ENCODE measurements around the gene ST3GAL4.

Gene ST3GAL4

DNA sequence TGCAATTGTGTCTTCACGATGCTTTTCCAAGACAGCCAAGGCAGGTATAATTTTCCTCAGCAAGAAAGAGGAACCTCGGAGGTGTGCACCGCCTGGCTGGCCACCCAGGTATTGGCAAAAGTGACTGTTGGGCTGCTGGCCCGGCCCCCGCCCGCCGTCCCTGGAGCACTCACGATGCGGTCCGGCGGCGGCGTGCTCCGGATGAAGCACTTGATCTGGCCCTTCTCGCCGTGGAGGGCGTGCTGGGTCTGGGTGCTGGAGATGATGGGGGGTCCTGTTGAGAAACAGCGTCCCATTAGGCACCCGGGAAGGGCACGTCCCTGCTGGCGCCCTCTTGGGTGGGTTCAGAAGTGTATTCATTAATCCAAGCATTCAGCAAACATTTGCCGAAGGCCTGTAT is 84.8 kb downstream of the ST3GAL4 start:
- ChIA-PET CTCF (interaction anchor here (0.5 to 2.5 kb wide), 20 partner anchors 11 to 1072 kb away, joined by 3 to 31 read pairs (median 4); no protein-coding TSS in a partner anchor), POLR2A (no interaction called here)
- TF ChIP-seq ZNF785 (tag by site-specific recombination; IDR thresholded peaks at IDR 0.05) (no peak), ZNF514 (tag by site-specific recombination; IDR thresholded peaks at IDR 0.05) (no peak), IKZF3 (tag by site-specific recombination; IDR thresholded peaks at IDR 0.05) (no peak), ZNF701 (tag by site-specific recombination; IDR thresholded peaks at IDR 0.05) (no peak), ZNF350 (tag by site-specific recombination; IDR thresholded peaks at IDR 0.05) (no peak), ZNF155 (tag by site-specific recombination; IDR thresholded peaks at IDR 0.05) (no peak), ZNF610 (tag by site-specific recombination; IDR thresholded peaks at IDR 0.05; ENCODE audit: borderline replicate concordance) (no peak), ZNF302 (tag by site-specific recombination; IDR thresholded peaks at IDR 0.05; ENCODE audit: low read depth) (no peak), OVOL3 (tag by site-specific recombination; IDR thresholded peaks at IDR 0.05) (no peak)
- Histone ChIP-seq H3K4me1 (ENCODE audit: control insufficient read depth, insufficient read depth, low read length) (no peaks in the 10 kb centered on the region), H3K9me3 (ENCODE audit: control insufficient read depth, insufficient read depth, low read depth, low read length) (no peaks in the 10 kb centered on the region), H3K36me3 (ENCODE audit: control insufficient read depth in 2 of 2, insufficient read depth in 1 of 2, low read length in 2 of 2) (no peaks in the 10 kb centered on the region), H3K4me3 (ENCODE audit: low read depth, low read length) (no peak overlapping the region), H3K27ac (ENCODE audit: extremely low read depth, low read depth, low read length) (no peak overlapping the region)

DNA sequence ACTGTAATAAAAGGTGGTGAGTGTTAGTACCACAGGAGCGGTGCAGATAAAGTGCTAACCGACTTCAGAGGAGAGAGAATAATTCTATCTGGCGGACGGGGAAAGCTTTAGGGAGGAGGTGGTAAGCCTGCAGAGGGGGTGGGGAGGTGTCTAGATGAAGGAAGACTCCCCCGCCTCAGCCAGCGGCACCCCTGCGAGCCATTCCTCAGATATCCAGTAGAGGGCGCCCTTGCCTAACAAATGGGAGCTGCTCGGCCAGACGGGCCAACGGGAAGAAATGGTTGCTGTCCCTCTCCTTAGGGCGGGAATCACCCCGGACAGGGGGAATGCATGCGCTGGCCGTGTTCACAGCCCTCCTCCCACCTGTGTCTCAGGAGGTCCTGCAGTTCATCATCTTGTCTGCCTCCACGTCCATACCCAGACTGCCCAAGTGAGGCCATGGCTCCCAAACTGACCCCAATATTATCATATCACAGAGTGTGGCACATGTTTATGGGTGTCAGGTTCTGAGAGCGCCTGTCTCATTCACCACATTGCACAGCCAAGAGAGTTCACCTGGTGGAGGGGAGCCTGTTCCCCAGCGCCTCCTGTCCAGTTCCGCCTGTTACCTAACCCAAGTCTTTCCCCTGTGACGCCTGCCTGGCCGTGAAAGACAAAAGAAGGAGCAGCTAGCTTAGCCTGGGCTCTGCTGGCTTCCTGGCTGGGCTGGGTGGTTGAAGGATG is 85.5 kb downstream of the ST3GAL4 start:
- CTCF ChIA-PET = interaction anchor here (0.5 to 2.5 kb wide), 32 partner anchors 9 to 1071 kb away, joined by 3 to 31 read pairs (median 4); no protein-coding TSS in a partner anchor
- Histone ChIP-seq H3K4me1 (ENCODE audit: control insufficient read depth, insufficient read depth, low read length) (no peaks in the 10 kb centered on the region), H3K36me3 (ENCODE audit: control insufficient read depth in 2 of 2, insufficient read depth in 1 of 2, low read length in 2 of 2) (no peaks in the 10 kb centered on the region), H3K4me3 (ENCODE audit: low read depth, low read length) (no peak overlapping the region), H3K9me3 (ENCODE audit: control insufficient read depth, insufficient read depth, low read depth, low read length) (no peaks in the 10 kb centered on the region), H3K27ac (ENCODE audit: extremely low read depth, low read depth, low read length) (no peak overlapping the region)
- POLR2A ChIA-PET = no interaction called here
- TF ChIP-seq ZNF366 (tag by site-specific recombination; conservative IDR thresholded peaks at IDR 0.05) (no peak), ZNF350 (tag by site-specific recombination; IDR thresholded peaks at IDR 0.05) (no peak), ZNF174 (tag by site-specific recombination; IDR thresholded peaks at IDR 0.05) (no peak), ZNF121 (tag by site-specific recombination; IDR thresholded peaks at IDR 0.05) (0 out of 2 replicates have a peak, but pooled peaks have one; percentile 45), ZNF341 (tag by site-specific recombination; IDR thresholded peaks at IDR 0.05; ENCODE audit: low read depth) (peak; percentile 77), ZNF404 (tag by site-specific recombination; IDR thresholded peaks at IDR 0.05) (no peak), ZBTB8A (tag by site-specific recombination; IDR thresholded peaks at IDR 0.05) (no peak), ZFHX2 (tag by site-specific recombination; conservative IDR thresholded peaks at IDR 0.05) (0 out of 2 replicates have a peak, but pooled peaks have one; percentile 23), ZFP41 (tag by site-specific recombination; IDR thresholded peaks at IDR 0.05; ENCODE audit: borderline replicate concordance) (no peak), ZNF560 (tag by site-specific recombination; IDR thresholded peaks at IDR 0.05; ENCODE audit: borderline replicate concordance) (no peak), ZNF24 (tag by site-specific recombination; IDR thresholded peaks at IDR 0.05) (no peak), ZNF302 (tag by site-specific recombination; IDR thresholded peaks at IDR 0.05; ENCODE audit: low read depth) (no peak), ZBTB17 (tag by site-specific recombination; IDR thresholded peaks at IDR 0.05) (peak; percentile 54), ZNF211 (tag by site-specific recombination; IDR thresholded peaks at IDR 0.05; ENCODE audit: low read depth) (no peak)
- TF ChIP-seq, protein P1, sequence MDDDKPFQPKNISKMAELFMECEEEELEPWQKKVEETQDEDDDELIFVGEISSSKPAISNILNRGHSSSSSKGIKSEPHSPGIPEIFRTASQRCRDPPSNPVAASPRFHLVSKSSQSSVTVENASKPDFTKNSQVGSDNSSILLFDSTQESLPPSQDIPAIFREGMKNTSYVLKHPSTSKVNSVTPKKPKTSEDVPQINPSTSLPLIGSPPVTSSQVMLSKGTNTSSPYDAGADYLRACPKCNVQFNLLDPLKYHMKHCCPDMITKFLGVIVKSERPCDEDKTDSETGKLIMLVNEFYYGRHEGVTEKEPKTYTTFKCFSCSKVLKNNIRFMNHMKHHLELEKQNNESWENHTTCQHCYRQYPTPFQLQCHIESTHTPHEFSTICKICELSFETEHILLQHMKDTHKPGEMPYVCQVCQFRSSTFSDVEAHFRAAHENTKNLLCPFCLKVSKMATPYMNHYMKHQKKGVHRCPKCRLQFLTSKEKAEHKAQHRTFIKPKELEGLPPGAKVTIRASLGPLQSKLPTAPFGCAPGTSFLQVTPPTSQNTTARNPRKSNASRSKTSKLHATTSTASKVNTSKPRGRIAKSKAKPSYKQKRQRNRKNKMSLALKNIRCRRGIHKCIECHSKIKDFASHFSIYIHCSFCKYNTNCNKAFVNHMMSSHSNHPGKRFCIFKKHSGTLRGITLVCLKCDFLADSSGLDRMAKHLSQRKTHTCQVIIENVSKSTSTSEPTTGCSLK (tag by site-specific recombination; IDR thresholded peaks at IDR 0.05) = no peak
- TF ChIP-seq, protein P2, sequence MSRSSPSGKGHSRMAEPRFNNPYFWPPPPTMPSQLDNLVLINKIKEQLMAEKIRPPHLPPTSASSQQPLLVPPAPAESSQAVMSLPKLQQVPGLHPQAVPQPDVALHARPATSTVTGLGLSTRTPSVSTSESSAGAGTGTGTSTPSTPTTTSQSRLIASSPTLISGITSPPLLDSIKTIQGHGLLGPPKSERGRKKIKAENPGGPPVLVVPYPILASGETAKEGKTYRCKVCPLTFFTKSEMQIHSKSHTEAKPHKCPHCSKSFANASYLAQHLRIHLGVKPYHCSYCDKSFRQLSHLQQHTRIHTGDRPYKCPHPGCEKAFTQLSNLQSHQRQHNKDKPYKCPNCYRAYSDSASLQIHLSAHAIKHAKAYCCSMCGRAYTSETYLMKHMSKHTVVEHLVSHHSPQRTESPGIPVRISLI (tag by site-specific recombination; IDR thresholded peaks at IDR 0.05) = no peak
- TF ChIP-seq, protein P3, sequence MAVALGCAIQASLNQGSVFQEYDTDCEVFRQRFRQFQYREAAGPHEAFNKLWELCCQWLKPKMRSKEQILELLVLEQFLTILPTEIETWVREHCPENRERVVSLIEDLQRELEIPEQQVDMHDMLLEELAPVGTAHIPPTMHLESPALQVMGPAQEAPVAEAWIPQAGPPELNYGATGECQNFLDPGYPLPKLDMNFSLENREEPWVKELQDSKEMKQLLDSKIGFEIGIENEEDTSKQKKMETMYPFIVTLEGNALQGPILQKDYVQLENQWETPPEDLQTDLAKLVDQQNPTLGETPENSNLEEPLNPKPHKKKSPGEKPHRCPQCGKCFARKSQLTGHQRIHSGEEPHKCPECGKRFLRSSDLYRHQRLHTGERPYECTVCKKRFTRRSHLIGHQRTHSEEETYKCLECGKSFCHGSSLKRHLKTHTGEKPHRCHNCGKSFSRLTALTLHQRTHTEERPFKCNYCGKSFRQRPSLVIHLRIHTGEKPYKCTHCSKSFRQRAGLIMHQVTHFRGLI (tag by site-specific recombination; IDR thresholded peaks at IDR 0.05) = no peak
- TF ChIP-seq, protein P4, sequence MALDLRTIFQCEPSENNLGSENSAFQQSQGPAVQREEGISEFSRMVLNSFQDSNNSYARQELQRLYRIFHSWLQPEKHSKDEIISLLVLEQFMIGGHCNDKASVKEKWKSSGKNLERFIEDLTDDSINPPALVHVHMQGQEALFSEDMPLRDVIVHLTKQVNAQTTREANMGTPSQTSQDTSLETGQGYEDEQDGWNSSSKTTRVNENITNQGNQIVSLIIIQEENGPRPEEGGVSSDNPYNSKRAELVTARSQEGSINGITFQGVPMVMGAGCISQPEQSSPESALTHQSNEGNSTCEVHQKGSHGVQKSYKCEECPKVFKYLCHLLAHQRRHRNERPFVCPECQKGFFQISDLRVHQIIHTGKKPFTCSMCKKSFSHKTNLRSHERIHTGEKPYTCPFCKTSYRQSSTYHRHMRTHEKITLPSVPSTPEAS (tag by site-specific recombination; IDR thresholded peaks at IDR 0.05) = no peak
- TF ChIP-seq, protein P5, sequence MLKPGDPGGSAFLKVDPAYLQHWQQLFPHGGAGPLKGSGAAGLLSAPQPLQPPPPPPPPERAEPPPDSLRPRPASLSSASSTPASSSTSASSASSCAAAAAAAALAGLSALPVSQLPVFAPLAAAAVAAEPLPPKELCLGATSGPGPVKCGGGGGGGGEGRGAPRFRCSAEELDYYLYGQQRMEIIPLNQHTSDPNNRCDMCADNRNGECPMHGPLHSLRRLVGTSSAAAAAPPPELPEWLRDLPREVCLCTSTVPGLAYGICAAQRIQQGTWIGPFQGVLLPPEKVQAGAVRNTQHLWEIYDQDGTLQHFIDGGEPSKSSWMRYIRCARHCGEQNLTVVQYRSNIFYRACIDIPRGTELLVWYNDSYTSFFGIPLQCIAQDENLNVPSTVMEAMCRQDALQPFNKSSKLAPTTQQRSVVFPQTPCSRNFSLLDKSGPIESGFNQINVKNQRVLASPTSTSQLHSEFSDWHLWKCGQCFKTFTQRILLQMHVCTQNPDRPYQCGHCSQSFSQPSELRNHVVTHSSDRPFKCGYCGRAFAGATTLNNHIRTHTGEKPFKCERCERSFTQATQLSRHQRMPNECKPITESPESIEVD (tag by site-specific recombination; IDR thresholded peaks at IDR 0.05) = no peak
